SK-N-SH treated with all-trans-retinoic acid at 6 μM for 48 hours (cell line): ENCODE measurements around the gene KCND1.

Experiments
- OSR1 ChIP-seq: fragments of 250-450 bp; sonication (Bioruptor Pico); IDR thresholded peaks from 2 replicates; pipeline ENCODE4 v1.8.0; 2022; ENCODE audit warnings: moderate library complexity, mild to moderate bottlenecking, inconsistent platforms
- RARB ChIP-seq: fragments of 250-450 bp; sonication (Bioruptor Pico); IDR thresholded peaks from 2 replicates; pipeline ENCODE4 v1.8.0; 2021; ENCODE audit warnings: mild to moderate bottlenecking, moderate library complexity
- ZC3H10 ChIP-seq: fragments of 250-450 bp; sonication (Bioruptor Pico); IDR thresholded peaks from 2 replicates; pipeline ENCODE4 v1.5.1; 2021; ENCODE audit warnings: mild to moderate bottlenecking, moderate library complexity

GRCh38 chrX:49019050-49019449, 47.4 kb upstream of the KCND1 start:
- TF ChIP-seq OSR1: no peak
- no peak for TF ChIP-seq RARB (CRISPR knock-in tag)
- TF ChIP-seq ZC3H10: no peak
